ENCODE results near the gene EPHB1.

DNA sequence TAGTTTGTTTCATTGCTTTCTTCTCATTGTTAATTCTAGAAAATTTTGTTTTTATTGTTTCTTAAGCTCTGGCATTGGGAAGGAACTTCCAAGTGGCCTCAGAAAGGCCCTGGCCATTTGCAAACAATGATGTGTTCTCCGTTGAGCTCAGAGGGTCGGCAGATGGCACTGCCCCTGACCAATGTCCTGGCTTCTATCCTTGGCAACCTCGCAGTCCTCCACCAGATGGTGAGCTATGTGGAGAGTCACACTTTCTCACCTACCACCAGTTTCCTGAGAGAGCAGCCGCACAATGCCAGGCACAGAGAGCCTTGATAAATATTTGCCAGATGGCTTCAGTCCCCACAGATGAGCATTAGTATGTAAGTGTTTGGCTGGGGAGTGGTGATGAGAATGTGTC lies 343.7 kb downstream of the EPHB1 start:
- TF ChIP-seq REST (IDR thresholded peaks at IDR 0.05; ENCODE audit: insufficient read depth in 1 of 2, low read depth in 2 of 2, low read length in 2 of 2) (no peak), TAF1 (IDR thresholded peaks at IDR 0.05; ENCODE audit: borderline replicate concordance, insufficient read depth, low read length) (no peak), POLR2AphosphoS5 (IDR thresholded peaks at IDR 0.05; ENCODE audit: low read depth, low read length) (no peak), FOXP2 (optimal IDR thresholded peaks at IDR 0.05; ENCODE audit: borderline replicate concordance, extremely low read depth, extremely low read length, insufficient read depth) (no peak)

Data from PFSK-1 (cell line).